ENCODE measurements around the gene TRAK2.

DNA sequence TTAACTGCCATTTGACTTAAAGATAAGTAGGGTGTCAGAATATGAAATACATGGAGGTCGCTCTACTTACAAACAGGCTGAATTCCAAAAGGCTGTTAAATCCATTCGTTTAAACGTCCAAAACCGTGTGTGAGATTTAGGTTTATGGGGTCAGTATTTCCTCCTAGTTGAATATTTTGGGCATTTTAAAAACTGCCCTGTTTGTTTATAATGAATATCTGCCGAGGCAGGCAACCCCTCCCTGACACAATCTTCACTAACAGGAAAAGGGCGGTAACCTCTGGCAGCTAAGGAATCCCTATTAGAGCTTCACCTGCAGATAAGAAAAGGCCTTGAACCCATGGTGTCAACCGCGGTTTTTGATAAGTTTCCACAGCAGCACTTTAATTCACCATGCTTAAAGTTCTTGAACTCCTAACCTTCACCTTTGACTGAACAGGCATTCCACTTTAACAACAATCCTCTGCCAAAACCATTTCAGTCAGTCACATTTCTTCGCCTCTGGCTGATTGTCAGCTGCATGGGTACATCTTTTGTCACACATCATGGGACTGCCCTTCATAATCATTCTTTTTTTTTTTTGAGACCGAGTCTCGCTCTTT, 17.8 kb downstream of the TRAK2 start:
- TF ChIP-seq FOXM1 (IDR thresholded peaks at IDR 0.05; ENCODE audit: low read depth) (no peak), TAF1 (IDR thresholded peaks at IDR 0.05; ENCODE audit: borderline replicate concordance, low read depth, low read length) (no peak), CTCF (IDR thresholded peaks at IDR 0.05) (no peak), POLR2AphosphoS5 (IDR thresholded peaks at IDR 0.05; ENCODE audit: low read depth, low read length) (no peak), MXI1 (IDR thresholded peaks at IDR 0.05; ENCODE audit: low read depth, low read length) (no peak)
